SH-SY5Y (cell line): ENCODE results near the gene PNPT1.

Experiments
- GATA2 ChIP-seq: IDR thresholded peaks from 2 replicates; pipeline ENCODE4 v1.6.1; 2011; ENCODE audit warnings: mild to moderate bottlenecking, low read depth, low read length
- GATA3 ChIP-seq: IDR thresholded peaks from 2 replicates; pipeline ENCODE4 v1.6.1; 2011; ENCODE audit warnings: low read depth, mild to moderate bottlenecking, low read length, moderate library complexity

The PNPT1 gene

DNA sequence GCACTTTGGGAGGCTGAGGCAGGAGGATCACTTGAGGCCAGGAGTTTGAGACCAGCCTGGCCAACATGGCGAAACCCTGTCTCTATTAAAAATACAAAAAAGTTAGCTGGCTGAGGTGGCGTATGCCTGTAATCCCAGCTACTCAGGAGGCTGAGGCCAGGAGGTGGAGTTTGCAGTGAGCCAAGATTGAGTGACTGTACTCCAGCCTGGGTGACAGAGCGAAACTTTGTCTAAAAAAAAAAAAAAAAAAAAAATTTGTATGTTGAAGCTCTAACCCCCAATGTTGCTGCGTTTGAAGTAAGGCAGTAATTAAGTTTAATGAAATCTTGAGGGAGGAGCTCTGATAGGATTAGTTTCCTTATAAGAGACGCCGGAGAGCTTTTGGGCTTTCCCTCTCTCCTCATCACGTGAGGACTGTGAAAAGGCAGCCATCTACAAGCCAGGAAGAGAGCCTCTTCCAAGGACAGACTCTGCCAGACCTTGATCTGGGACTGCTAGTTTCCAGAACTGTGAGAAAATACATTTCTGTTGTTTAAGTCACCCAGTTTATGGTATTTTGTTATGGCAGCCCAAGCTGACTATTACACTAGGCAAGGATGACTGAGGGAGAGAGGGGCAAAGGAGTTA is 11.5 kb upstream of the PNPT1 start:
- no peak for TF ChIP-seq GATA2
- no peak for TF ChIP-seq GATA3

- TF ChIP-seq GATA2 (no peak), GATA3 (no peak)
Measured at GRCh38 chr2:55703350-55703749, 9.7 kb upstream of the PNPT1 start.

- no peak for TF ChIP-seq GATA2
- no peak for TF ChIP-seq GATA3
Measured at GRCh38 chr2:55672630-55673029, 21.0 kb downstream of the PNPT1 start.

DNA sequence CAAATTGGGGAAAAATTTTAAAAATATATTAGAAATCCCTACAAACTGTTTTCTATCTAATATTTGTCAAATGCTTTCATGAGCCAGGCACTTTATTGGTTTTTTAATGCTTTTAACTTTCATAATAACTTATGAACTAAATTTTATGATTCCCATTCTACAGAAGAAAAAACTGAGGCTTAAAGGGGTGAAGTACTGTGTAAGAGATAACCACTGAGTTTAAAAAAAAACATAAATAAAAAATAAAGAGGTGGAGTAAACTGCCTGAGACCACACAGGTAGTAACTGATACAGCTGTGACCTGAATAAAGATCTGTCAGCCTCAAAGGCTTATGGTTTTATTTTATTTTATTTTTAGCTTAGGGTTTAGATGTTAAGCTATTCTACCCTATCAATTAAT is 24.7 kb downstream of the PNPT1 start:
- TF ChIP-seq GATA2 = no peak
- TF ChIP-seq GATA3 = no peak

DNA sequence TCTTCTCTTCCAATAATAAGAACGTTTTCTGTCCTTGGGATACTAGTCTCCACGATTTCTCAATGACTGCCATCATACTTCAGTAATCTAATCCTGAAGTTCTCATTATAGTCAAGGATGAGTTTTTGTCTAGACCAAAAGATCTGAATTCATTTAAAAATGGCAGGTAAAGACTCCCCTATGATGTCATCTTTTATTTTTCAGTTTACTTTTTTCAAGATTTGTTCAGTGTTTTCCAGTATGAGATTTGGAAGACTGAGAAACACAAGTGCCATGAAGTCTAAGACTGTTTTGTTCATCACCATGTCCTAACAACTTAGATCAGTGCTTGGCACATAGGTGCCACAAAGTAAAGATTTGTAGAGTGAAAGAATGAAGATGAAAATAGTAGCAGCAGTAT is 40.4 kb downstream of the PNPT1 start:
- no peak for TF ChIP-seq GATA2
- no peak for TF ChIP-seq GATA3

DNA sequence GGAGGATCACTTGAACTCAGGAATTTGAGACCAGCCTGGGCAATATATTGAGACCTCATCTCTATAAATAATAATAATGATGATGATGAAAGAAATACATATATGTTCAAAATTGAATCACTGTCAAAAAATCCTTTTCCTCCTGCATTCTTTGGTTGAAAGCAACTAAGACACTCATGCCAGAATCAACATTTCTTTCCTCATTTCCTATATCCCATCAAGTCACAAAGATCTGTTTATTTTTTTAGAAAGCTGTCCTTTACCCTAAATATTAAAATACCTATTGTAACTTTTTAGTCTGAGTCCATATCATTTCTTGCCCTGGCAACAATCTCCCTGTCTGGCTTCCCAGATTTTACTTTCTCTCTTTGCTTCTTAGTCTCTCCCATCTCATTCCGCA is 44.4 kb downstream of the PNPT1 start:
- TF ChIP-seq GATA3 = no peak
- TF ChIP-seq GATA2 = no peak

- no peak for TF ChIP-seq GATA2
- TF ChIP-seq GATA3 = no peak
Measured at GRCh38 chr2:55636831-55637230, 56.8 kb downstream of the PNPT1 start.

- no peak for TF ChIP-seq GATA3
- TF ChIP-seq GATA2 = no peak
Measured at GRCh38 chr2:55628931-55629330, 64.7 kb downstream of the PNPT1 start.

GRCh38 chr2:55627915-55628314 is 65.7 kb downstream of the PNPT1 start:
- TF ChIP-seq GATA2 = no peak
- TF ChIP-seq GATA3 = no peak

- TF ChIP-seq GATA2 = no peak
- TF ChIP-seq GATA3 = no peak
Measured at GRCh38 chr2:55621802-55622201, 71.8 kb downstream of the PNPT1 start.

DNA sequence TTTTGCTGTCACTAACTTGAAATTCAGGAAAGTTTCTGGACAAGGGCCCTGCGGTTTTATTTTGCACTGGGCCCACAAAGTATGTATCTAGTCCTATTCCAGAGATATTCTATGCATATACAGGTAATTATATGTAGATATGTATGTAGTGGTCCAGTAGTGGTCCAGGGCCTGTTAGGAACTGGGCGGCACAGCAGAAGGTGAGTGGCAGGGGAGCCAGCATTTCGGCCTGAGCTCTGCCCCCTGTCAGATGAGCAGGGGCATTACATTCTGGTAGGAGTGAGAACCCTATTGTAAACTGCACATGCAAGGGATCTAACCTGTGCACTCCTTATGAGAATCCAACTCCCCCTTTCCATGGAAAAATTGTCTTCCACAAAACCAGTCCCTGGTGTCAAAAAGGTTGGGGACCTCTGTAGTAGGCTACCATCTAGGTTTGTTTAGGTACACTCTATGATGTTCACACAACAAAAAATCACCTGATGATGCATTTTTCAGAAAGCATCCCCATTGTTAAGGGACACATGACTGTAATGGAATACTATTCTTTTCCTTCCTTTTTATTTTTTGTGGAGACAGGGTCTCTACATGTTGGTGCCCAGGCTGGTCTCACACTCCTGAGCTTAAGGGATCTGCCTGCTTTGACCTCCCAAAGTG is 73.4 kb downstream of the PNPT1 start:
- TF ChIP-seq GATA2 (no peak), GATA3 (no peak)

- no peak for TF ChIP-seq GATA2
- no peak for TF ChIP-seq GATA3
Measured at GRCh38 chr2:55618275-55619055, 75.2 kb downstream of the PNPT1 start.

DNA sequence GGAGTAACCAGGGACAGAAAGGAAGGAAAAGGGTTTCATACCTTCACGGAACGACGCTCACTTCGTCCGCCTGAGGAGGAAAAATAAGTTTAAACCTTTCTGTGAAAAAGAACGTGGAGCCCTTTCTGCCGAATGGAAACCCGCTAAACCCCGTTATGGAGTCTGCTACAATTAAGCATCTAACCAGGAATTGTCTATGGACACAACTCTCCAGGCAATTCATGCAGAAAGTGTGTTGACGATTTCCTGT is 75.7 kb downstream of the PNPT1 start:
- TF ChIP-seq GATA3 (no peak), GATA2 (no peak)

DNA sequence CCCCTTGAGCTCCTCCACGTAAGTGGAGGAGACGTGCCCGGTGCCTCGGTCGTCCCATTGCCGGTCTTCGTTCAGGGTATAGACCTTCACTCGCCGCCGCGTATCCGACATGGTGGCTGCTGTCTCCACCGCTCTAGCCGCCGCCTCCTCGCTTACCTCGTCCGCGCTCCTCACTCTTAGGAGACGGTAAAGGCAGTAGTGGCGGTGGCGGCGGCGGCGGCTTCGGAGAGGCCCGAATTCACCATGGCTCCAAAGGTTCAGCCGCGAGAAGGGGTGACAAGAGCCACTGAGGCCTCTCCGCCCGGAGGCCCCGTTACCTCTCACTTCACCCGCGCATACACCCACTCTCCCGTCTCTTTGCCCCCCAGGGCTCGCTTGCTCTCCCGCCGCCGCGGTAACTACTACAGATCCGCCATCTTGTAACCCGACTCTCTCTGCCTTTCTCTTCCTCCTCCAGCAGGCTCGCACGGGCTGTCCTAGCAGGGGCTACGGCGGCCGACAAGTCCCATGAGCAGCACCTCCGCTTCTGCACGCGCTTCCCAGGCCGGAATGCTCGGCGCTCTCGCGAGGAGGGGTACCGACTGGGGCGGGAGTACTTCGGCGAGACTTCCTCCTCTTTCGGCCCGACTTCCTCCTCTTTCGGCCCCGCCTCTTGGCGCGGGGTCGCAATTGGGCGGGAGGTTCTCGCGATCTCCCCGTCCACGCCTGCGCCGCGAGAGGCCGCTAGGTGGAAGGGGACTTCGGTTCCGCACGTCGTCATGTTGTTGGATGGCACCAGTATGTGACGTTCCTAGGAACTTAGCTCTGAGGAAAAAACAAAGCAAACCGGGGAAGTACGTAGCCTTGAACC is 76.2 kb downstream of the PNPT1 start, which contains the start of gene PPP4R3B:
Gene PPP4R3B (minus strand): TSS at position 448 of the 850 bp plus-strand sequence. CDS start 337 bp downstream, at position 111.
- TF ChIP-seq GATA3 = no peak
- no peak for TF ChIP-seq GATA2
